Left hindlimb (tissue), 1 donor: ENCODE results near the gene RHBDL1.
A peak's percentile ranks its signal among the peaks of the same experiment; 100 is the strongest.

ENCODE experiments used
- DNase-seq: peaks from one replicate; pipeline ENCODE4 v3.0.0-alpha.2; 2018

RHBDL1 gene

DNA sequence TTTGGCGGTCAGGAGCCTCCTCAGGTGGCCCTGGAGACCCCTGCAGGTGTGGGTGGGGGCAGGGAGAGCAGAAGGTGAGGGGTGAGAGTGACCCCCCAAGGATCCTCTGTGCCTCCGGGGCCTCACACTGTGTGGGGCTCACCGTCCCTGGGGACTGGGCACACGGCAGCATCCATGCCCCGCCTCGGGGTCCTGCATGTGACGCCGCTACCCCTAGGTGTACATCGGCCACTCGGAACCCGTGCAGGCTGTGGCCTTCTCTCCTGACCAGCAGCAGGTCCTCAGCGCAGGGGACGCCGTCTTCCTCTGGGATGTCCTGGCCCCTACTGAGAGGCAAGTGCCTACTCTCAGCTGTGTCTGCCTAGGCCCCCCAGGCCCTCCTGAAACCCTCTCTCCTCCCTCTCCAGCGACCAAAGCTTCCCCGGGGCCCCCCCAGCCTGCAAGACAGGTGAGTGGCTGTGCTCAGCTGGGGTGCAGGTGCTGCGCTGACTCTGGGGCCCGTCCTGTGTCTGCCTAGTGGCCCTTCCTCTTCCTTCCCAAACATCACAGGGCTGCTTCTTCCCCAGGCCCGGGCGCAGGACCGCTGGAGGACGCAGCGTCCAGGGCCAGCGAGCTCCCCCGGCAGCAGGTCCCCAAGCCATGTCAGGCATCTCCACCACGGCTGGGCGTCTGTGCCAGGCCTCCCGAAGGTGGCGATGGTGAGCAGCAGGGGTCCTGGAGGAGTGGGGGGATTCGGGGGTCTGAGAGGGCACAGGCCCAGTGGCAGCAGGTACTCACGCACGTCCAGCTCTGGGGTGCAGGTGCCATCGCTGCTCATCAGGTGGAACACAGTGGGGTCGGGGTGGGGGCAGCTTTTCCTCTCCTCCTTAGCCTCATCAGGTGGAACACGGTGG, 16.5 kb upstream of the RHBDL1 start:
- DNase-seq, result no peak

DNA sequence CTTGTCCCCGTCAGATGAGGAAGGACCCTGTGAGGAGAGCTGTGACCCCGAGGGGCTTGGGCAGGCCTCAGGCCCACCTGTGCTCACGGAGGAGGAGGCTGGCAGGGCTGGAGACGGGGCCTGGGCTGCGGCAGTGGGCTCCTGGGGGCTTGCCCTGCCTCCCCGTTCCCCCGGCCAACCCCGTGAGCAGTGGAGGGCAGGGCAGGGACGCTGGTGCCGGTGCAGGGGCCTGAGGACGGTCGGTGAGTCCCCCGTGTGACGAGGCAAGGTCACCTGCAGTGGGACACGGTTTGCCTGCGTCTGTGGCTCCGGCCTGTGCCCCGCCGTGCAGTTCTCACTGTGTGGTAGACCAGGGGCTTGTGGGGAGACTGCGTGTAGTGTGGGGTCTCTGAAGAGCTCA, 15.9 kb upstream of the RHBDL1 start:
- DNase-seq, result no peak

- DNase-seq, result no peak
Observed at GRCh38 chr16:660132-660458, 15.4 kb upstream of the RHBDL1 start.

GRCh38 chr16:660459-661183, 14.8 kb upstream of the RHBDL1 start:
- DNase-seq, result peak; percentile 87

DNA sequence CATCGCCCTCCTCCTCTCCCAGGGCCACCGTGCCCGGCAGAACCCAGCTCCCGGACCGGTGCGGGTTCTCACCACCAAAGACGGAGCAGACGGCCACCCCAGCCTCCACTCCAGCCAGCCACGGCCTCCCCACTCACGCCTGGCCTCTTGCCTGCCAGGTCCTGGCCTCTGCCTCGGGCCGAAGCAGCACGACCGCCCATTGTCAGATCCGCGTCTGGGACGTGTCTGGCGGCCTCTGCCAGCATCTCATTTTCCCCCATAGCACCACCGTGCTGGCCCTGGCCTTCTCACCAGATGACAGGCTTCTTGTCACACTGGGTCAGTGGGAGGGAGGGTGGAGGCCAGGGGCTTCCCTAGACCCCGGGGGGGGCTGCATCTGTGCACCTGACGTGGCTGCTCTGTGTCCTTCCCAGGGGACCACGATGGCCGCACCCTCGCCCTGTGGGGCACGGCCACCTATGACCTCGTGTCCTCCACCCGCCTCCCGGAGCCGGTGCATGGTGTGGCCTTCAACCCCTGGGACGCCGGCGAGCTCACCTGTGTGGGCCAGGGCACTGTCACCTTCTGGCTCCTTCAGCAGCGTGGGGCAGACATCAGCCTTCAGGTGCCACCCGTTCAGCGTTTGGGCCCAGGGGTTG, 14.2 kb upstream of the RHBDL1 start:
- DNase-seq, result no peak

- no peak for DNase-seq
Observed at GRCh38 chr16:662095-662494, 13.4 kb upstream of the RHBDL1 start.

- DNase-seq, result no peak
Observed at GRCh38 chr16:662597-662996, 12.9 kb upstream of the RHBDL1 start.

DNA sequence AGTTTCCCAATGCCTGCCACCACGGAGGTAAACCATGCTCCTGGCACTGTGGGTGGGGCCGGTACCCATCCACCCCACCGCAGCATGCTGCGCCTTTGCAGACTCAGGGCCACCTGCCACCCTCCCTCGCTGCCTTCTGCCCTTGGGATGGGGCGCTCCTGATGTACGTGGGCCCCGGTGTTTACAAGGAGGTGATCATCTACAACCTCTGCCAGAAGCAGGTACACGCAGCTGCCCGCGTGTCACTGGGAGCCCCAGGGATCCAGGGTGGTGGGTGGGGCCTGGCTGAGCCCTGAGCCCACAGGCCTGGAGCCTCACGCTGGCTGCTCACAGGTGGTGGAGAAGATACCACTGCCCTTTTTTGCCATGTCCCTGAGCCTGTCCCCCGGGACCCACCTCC, 8.9 kb upstream of the RHBDL1 start:
- DNase-seq, result no peak

GRCh38 chr16:667113-667779, 8.2 kb upstream of the RHBDL1 start:
- no peak for DNase-seq

DNA sequence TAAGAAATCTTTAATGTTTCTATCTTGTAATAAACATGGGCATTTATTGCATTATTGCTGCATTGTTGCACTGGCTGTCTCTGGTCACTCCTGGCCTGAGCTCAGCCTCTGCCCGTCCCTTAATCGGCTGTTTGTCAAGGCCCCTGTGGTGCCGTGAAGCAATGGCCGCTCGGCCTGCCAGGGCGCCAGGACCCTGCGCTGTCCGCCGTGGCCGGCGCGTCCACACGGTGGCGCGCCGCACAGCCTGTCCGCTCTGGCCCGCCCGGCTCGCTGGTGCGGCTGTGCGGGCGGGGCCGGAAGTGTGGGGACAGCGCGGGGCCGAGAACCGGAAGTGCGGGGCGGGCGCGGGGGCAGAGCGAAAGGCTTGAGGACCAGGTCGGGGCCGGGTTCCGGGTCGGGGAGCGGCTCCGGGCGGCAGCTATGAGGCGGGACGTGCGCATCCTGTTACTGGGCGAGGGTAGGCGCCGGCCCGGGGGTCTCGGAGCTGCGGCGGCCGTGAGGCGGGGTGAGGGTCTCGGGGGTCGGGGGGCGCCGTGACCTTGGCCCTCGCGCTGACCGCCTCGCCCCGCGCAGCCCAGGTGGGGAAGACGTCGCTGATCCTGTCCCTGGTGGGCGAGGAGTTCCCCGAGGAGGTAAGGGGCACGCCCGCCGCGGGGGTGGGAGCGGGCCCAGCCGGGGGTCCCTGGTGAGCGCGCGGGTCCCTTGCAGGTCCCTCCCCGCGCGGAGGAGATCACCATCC, 7.5 kb upstream of the RHBDL1 start, which contains the start of gene RHOT2:
Gene RHOT2, plus strand, starts transcription at position 353 of the 739 bp plus-strand sequence. Its CDS starts 68 bp downstream, at position 421.
- DNase-seq, result peak; percentile 94

GRCh38 chr16:668519-669171, 6.8 kb upstream of the RHBDL1 start:
- DNase-seq, result no peak

DNA sequence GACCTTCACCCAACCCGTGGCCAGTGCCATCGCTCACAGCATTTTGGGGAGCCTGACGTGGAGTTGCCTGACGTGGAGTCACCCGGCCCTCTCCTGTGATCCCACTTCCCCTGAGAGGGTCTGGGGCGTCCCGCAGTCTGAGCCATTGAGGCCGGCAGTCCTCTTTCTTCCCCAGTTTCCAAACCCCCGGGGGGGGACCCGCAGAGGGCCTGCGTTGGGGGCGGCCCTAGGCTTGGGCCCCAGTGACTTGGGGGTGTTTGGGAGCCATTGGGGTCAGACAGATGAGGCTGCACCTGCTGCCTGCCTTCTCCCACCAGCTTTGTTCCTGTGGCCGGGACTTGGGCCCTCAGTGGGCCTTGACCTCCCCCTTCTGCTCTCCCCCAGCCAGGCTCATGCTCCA, 5.8 kb upstream of the RHBDL1 start:
- DNase-seq, result no peak

DNA sequence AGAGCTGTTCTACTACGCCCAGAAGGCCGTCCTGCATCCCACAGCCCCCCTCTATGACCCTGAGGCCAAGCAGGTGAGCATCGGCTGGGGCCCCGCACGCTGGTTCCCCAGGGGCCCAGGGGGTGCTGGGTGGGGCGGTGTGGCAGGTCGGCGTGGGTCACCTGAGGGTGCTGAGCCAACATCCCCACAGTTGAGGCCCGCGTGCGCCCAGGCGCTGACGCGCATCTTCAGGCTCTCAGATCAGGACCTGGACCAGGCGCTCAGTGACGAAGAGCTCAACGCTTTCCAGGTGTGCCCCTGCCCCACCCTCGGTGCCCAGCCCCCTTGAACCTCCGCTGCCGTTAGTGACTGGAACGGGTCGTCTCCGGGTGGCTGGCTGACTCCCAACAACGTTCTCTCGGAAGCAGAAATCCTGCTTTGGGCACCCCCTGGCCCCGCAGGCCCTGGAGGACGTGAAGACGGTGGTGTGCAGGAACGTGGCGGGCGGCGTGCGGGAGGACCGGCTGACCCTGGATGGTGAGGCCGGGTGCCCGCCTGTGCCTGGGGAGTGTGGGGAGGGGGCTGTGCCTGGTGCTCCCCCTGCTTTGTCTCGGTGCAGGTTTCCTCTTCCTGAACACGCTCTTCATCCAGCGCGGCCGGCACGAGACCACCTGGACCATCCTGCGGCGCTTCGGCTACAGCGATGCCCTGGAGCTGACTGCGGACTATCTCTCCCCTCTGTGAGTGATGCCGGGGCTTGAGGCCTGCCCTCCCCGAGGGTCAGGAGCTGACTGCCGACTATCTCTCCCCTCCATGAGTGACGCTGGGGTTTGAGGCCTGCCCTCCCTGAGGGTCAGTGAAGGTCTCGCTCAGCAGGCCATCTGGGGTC, 4.8 kb upstream of the RHBDL1 start:
- no peak for DNase-seq

GRCh38 chr16:671353-672131, 3.9 kb upstream of the RHBDL1 start:
- DNase-seq, result no peak

GRCh38 chr16:672371-672770, 3.1 kb upstream of the RHBDL1 start:
- DNase-seq, result no peak

GRCh38 chr16:672851-673250, 2.6 kb upstream of the RHBDL1 start:
- DNase-seq, result no peak

DNA sequence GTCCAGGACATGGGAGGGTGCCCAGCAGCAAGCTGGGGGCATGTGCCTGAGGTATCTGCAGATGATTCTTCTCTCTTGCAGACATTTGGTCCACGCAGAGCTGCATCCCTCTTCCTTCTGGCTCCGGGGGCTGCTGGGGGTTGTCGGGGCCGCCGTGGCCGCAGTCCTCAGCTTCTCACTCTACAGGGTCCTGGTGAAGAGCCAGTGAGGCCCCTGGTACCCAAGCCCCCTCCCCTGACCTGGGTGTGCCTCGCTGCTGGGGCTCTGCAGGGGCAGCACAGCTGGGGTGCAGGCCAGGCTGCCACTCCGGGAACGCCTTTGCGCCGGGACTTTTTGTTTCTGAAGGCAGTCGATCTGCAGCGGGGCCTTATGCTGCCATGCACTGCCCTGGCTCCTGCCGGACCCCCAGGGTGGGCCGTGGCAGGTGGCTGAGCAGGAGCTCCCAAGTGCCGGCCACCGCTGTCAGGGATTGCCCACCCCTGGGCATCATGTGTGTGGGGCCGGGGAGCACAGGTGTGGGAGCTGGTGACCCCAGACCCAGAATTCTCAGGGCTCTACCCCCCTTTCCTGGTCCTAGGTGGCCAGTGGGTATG, 2.0 kb upstream of the RHBDL1 start:
- no peak for DNase-seq

GRCh38 chr16:674214-674881, 1.1 kb upstream of the RHBDL1 start:
- no peak for DNase-seq
